Anterior cingulate cortex (tissue), 58 donors: ENCODE results near the gene IP6K1.
A peak's percentile ranks its signal among the peaks of the same experiment; 100 is the strongest.
"Not testable (repeated sequence)": the region's sequence is repeated elsewhere in the genome, so short reads cannot be mapped to it uniquely, and the experiment has no call there.

Source experiments
- DNase-seq, 58 donors: peaks; one replicate each; lab custom pipeline; 2025; lab: John Stamatoyannopoulos, UW

IP6K1 gene

DNA sequence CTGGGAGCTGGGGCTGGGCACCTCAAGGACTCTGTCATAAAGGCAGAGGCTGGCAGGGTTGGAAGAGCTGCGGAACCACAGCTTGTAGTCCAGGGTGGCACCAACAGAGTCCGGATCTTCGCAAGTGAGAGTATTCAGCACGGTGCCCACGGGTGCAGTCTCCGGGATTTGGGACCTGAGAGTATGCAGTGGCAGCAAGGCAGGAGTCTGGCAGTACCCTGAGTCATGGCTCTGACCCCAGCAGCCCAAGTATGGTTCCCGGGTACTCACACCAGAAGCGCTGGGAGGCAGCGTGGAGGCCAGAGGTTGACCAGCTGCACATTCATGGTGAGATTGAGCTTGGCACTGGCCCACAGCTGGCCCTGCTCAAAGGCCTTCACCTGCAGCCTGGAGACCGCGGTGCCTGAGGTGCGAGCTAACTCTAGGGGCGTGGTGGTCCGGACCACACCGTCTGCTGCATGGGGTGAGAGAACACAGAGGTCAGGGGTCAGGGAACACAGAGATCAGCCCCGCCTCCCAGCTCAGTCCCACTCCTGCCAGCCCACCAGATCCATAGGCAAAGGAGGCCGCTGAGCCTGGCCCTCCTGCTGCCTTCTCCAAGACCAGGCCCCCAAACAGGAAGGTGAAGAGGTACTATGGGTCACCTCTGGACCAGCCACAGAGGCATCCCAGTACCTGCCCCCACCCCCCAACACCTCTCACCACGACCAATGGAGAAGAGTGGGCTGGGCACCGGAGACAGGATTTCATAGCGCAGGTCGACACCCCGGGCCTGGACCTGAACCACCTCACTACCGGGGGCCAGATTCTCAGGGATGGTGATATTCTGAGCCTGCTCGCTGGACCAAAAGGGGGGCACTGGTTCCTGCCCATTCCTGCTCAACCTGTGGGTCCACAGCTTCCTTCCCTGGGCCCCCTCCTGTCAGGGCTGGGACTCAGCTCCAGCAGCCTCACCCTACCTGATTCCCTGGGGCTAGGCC lies 8.9 kb upstream of the IP6K1 start:
- DNase-seq, result no peak

DNA sequence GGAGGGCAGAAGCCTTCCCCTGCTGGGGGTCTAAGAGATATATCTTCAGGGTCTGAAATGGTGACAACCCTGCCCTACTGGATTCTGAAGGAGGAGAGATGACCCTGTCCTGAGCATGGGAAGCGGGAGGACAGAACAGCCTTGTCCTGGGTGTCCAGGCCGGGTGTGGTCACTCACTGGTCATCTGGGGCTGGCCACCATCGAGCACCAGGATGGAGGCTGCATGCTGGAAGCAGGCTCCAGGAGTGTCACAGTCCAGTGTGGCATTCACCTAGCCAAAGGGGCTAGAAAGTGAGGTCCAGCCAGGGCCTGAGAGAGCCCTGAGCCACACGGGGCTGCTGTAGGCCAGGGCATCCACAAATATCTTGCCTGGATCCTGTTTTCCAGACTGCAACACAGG lies 8.1 kb upstream of the IP6K1 start:
- no peak for DNase-seq

DNA sequence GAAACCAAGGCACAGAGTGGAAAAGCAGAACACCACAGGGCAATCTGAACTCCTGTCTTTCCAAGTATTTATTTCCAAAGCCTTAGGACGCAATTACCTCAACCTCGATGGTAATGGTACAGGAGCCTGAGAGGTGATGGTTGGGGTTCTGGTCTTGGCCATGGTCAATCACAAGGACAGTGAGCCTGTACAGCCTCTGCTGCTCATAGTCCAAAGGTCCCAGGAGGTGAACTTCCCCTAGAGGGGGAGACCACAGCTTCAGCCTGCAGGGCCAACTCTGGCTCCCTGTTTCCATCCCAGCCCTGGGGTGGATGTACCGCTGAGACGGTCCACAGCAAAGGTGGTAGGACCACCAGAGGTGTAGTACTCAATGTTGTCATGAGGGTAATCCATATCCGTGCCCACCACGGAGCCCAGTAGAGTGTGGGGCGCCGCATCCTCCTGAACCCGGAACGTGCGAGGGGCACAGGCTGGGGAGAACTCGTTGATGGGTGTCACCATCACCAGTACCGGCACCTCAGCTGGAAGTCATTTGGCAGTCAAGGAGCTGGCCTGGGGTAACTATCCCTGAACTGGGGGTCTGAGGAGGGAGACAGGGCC lies 7.2 kb upstream of the IP6K1 start:
- DNase-seq, result no peak

DNA sequence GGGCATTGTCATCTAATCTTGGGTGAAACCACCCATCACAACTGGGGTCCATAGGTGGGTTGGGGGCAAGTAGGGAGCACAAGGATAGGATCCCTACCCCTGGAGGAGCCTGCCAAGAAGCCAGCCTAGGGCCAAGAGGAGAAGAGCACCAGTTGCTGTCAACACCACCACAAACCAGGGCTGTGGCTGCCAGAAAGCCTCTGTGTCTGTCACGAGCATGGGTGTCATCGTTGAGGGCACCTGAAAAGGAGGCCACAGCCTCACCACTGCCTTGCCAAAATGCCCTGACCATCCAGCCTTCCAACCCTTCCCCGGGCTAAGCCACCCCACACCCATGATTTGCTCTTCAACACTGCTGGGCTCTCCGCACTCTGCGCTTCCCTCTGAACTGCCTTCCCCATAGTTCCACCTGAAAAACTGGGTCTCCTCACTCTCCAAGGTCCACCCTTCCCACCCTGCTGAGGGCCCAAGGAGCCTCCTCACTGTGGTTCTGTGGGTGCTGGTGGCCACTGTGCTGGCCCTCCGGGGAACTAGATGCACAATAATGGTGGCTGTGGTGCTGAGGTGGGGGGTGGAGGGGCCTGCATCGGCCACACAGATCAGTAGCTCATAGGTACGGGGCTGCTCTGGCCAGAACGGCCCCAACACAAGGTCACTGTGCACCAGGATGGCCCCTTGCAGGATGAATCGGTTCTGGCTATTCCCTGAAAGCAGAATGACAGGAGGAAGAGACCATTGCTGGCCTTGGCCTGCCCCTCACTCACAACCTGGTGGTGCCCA lies 6.2 kb upstream of the IP6K1 start:
- no peak for DNase-seq

DNA sequence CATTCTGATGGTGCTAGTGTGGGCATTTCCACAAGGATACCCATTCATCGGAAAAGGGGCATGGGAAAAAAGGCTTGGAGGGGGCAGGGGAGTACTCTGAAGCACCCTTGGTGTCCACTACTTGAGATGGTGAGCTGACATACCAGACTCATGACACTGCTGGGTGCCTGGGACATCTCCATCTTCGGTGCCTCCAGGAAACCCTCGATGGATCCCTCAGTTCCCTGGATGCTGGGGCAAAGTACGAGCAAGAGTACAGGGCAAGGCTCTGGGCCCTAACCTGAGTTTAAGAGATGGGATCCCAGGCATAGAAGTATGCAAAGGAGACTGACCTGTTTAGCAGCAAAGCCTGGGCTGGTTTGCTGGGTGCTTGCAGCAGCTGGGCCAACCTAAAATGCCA lies 5.2 kb upstream of the IP6K1 start:
- DNase-seq, result no peak

DNA sequence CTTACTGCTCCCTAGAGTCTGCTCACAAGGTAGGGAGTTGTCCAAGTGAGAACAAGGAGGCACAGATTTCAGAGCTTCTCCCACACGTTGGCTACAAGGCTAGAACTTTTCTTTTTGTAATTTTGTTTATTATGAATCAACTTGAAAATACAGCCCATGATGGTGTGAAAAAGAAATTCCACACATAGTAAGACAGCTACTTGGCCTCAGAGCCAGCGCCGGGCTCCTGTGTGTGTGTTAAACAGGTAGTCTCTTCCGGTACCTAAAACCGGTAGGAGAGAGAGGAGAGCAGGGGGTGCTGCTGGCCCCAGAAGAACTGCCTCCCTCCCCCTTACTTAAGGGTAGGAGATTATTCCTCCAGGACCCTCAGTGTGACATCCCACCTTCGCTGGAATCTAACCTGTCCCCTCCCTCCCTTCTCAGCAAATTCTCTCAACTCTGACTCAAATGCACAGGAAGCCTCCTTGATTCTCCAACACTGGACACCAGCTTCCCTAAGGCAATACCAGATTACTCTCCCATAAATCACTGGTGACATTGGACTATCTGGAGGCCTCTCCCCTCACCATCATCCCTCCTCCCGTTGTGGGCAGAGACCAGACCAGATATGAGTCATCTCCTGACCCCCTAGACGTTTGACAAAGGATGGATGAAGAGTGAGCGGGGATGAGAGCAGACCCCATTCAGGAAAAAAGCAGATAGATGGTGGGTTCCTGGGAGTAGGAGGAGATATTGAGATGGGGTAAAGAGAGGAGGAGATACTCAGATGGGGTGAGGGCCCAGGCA lies 4.5 kb upstream of the IP6K1 start:
- no peak for DNase-seq

DNA sequence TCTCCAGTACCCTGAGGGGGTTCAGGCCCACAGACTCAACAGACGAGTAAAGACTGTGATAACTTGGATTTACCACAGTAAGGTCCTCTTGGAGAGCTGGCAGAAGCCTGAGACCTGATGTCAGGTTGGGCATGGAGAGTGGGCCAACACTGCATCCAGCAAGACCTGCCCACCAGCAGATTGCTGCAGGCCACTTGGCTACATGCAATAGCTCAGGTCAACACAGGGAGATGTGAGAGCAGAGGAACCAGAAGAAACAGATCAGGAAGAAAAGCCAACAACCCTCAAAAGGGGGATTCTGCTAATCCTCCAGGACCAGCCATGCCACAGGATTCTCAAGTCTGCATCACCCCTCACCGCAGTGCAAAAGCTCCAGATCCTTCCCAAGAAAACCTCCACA lies 1.7 kb upstream of the IP6K1 start:
- no peak for DNase-seq

DNA sequence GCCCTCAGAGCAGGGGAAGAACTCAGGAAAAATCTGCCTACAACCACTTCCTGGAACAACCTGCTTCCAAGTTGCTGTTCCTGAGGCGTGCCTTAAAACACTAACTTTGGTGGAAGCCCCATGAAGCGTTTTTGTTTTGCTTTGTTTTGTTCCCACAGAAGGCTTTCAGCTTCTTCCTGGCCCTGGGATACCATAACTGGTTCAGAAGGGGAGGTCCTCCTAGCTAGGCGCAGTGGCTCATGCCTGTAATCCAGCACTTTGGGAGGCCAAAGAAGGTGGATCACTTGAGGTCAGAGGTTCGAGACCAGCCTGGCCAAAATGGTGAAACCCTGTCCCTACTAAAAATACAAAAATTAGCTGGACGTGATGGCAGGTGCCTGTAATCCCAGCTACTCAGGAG lies 1.2 kb upstream of the IP6K1 start:
- no peak for DNase-seq

DNA sequence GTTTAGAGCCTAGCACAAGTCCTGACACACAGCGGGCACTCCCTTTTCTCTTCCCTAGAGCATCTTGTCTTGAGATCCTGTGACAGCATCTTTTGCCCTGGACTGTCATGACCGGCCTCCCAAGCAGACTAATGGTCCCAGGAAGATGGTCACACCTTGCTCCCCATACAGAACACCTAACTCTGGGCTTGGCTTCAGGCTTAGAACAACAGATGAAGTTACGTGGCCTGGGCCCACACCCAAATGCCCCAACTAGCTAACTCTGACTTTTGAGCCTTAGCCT lies 781 bp upstream of the IP6K1 start:
- no peak for DNase-seq

DNA sequence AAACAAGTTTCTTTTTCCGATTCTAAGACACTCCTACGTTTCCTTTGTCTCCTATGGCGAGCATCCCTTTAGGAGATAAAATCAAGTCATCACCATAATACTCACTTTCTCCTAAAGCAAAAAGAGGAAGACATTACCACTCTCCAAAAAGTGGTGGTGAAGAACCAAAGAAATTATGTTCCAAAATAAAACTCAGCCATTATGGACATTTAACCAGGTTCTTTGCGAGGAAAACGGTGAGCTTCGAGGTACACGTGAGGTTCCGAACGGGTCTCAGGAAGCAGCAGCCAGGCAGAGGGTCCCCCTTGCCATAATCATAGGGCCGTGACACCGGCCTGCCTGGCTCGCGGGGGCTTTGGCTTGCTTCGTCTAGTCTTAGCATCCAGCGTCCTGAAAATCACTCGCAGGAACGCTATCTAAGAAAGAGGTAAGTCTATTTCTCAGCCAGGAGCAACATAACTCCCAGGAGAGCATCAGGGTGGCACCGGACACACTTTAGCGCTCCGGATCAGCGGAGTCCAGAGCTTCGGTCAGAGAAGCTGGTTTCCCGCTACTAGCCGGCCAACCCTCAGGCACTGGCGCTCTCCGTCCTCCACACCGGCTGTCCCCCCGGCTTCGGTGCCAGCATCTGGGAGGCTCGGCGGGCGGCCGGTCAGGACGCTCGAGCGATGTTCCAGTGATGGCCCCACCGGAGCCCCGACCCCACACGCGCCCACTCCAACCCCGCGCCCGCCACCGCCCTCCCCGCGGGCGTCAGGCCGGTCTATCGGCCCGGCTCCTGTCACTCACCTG lies 581 bp downstream of the IP6K1 start:
- peak in 8 of 58 donors; percentile 53 to 66 (median 64) for DNase-seq

DNA sequence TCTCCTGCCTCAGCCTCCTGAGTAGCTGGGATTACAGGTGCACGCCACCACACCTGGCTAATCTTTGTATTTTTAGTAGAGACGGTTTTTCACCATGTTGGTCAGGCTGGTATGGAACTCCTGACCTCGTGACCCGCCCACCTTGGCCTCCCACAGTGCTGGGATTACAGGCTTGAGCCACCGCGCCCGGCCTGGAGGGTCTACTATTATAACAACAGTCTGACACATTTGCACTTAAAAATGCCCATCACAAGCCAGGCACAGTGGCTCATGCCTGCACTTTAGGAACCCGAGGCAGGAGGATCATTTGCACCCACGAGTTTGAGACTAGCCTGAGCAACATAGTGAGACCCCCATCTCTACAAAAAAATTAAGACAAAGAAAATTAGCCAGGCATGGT lies 4.1 kb downstream of the IP6K1 start:
- DNase-seq, result not testable (repeated sequence)

DNA sequence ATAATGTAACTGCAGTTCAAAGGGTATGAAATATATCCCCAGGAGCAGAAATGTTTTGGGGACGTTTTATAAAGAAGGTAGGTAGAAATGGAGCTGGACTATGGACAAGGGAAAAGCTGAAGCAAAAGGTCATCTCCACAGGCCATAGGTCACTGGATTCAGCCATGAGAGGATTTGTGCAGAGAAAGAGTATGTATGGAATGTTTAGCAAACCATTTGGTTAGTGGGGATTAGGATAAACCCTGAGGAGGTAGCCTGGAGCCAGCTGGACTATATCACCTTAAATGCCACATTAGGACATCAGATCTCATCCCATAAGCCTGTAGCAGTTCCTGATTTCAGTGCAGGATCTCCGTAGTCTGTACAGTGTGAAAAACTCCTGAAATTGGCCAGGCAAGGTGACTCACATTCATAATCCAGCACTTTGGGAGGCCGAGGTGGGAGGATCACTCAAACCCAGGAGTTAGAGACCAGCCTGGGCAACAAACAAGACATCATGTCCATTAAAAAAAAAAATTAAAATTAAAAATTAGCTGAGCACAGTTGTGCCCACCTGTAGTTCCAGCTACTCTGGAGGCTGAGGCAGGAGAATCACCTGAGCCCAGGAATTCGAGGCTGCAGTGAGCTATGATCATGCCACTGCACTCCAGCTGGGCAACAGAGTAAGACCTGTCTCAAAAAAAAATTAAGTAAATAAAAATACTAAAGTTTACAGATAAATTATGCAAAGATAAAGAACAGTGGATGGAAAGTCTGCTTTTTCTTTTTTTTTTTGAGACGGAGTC lies 4.7 kb downstream of the IP6K1 start:
- DNase-seq, result no peak

DNA sequence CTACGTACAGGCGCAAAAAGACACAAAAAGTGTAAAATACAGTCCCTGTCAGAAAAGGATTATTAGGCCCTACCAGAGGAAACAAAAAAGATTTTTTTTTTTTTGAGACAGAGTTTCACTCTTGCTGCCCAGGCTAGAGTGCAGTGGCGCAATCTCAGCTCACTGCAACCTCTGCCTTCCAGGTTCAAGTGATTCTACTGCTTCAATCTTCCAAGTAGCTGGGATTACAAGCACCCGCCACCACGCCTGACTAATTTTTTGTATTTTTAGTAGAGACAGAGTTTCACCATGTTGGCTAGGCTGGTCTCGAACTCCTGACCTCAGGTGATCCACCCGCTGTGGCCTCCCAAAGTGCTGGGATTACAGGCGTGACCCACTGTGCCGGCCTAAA lies 5.4 kb downstream of the IP6K1 start:
- DNase-seq, result not testable (repeated sequence)

DNA sequence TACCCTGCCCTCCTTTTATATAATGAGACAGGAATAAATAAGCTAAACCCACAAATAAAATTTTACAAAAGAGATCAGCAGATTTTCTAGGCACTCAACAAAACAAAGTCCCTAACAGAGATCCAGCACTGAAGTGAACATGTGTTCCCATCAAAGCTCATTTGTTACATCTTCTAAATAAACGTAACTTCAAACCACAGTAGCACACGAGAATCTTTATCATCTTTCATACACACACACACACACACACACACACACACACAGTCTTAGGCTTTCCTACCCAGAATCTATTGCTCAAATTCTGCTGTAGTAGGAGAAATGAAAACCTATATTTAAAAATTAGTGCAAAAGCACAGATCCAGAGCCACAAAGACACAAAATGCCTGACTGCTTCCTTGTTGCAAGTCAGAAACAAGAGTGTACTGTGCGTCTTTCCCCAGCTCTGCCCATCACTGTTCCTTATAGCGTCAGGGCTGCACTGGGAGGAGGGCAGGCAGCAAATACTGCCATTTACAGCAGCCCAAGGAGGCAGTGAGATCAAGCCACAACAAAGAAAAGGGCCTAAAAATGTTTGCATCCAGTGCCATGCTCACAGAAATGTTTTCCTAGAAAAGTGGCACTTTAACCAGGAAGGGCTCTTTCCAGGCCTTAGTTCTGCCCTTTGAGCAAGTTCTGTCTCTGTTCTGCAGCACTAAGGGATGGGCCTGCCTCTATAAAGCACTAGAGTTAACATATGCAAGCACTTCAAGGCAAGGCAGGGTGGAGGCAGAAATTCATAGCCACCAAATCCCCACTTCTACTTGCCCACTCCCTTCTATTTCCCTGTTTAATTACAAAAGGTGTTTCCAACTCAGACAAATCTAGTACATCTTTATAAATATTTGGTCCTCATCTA lies 6.0 kb downstream of the IP6K1 start:
- peak in 2 of 58 donors; percentile 3 to 17 for DNase-seq

DNA sequence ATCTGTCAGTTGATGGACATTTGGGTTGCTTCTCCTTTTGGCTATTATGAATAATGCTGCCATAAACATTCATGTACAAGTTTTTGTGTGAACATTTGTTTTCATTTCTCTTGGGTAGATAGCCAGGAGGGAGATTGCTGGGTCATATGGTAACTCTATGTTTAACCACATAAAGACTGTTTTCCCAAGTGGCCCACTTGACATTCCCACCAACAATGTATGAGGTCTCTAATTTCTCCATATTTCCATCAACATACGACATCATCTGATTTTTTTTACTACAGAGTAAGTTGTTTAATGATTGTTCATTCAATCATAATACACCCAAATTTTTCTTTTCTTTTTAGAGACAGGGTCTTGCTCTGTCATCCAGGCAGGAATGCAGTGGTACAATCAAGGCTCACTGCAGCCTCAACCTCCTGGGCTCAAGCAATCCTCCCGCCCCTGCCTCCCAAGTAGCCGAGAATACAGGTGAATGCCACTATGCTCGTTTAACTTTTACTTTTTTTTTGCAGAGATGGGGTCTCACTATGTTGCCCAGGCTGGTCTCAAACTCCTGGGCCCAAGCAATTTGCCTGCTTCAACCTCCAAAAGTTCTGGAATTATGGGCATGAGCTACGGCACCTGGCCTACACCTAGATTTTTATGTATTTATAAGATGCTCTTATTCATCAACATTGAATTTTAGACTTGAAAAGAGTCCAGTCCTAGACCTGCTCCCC lies 6.8 kb downstream of the IP6K1 start:
- no peak for DNase-seq

DNA sequence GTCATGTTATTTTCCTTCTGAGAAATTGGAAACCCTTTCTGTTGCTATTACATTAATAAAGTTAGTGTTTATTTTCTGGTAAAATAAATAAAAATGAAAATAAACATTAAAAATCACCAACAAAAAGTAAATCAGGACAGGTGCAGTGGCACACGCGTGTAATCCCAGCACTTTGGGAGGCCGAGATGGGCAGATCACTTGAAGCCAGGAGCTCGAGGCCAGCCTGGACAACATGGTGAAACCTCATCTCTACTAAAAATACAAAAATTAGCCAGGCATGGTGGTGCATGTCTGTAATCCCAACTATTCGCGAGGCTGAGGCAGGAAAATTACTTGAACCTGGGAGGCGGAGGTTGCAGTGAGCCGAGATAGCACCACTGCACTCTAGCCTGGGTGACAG lies 10.2 kb downstream of the IP6K1 start:
- DNase-seq, result not testable (repeated sequence)

DNA sequence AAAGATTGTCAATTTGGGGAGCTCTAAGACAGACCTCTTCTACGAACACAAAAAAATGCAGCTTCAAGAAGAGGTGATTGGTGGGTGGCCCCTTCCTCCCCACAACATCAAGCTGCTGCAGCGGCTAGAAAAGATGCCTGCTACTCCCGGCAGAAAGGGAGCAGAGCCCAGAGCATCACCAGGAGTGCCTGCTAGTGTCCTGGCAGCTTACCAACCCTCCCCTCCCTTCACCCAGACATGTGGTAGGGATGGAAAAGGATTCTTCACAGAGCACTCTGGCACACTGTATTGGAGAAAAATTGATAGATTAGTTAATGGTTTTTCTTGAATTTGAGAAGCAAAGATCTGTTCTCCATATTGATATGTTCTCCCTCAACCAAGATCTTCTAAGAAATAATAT lies 10.8 kb downstream of the IP6K1 start:
- peak in 39 of 58 donors; percentile 4 to 73 (median 34) for DNase-seq
